Osteoblast (primary cell): ENCODE results near the gene ARMC7. TPM values are rescaled to one million over a fixed set of nuclear protein-coding genes. Genes with fewer than 3 reads are reported as not detected.
"Not testable (repeated sequence)": the region's sequence is repeated elsewhere in the genome, so short reads cannot be mapped to it uniquely, and the experiment has no call there.

Experiments used
- DNase-seq: peaks from one replicate; pipeline ENCODE4 v3.0.0; 2011; ENCODE audit warnings: low spot score, mixed read lengths; ENCODE audit not compliant: insufficient read length; ENCODE audit errors: missing footprints
- H2AFZ ChIP-seq: 2 replicates; pipeline ENCODE4 v1.6.0; 2011; ENCODE audit warnings: mild to moderate bottlenecking, low read length
- H3K27ac ChIP-seq: 2 replicates; pipeline ENCODE4 v1.5.1; 2011; ENCODE audit warnings: mild to moderate bottlenecking, low read depth, low read length, moderate library complexity
- H3K27me3 ChIP-seq: 2 replicates; pipeline ENCODE4 v1.6.0; 2012; ENCODE audit warnings: mild to moderate bottlenecking, control low read depth, inconsistent platforms, low read length, moderate library complexity; ENCODE audit not compliant: insufficient read depth
- H3K36me3 ChIP-seq: 2 replicates; pipeline ENCODE4 v1.5.1; 2011; ENCODE audit warnings: mild to moderate bottlenecking, low read length, control low read depth, moderate library complexity; ENCODE audit not compliant: insufficient read depth
- H3K4me1 ChIP-seq: 2 replicates; pipeline ENCODE4 v1.5.1; 2011; ENCODE audit warnings: mild to moderate bottlenecking, low read length, control low read depth, moderate library complexity; ENCODE audit not compliant: insufficient read depth
- H3K4me2 ChIP-seq: 2 replicates; pipeline ENCODE4 v1.6.0; 2011; ENCODE audit warnings: mild to moderate bottlenecking, low read length; ENCODE audit not compliant: insufficient read depth
- H3K4me3 ChIP-seq: fragments of 200-600 bp; sonication (generic); 3 replicates; pipeline ENCODE4 v1.5.1; 2012; ENCODE audit warnings: mild to moderate bottlenecking, low read length, inconsistent platforms; ENCODE audit not compliant: insufficient read depth
- H3K79me2 ChIP-seq: 2 replicates; pipeline ENCODE4 v1.6.0; 2012; ENCODE audit warnings: mild to moderate bottlenecking, low read length, control low read depth, inconsistent platforms; ENCODE audit not compliant: insufficient read depth
- H3K9me3 ChIP-seq: 2 replicates; pipeline ENCODE4 v1.5.1; 2011; ENCODE audit warnings: low read depth, low read length, control low read depth
- H4K20me1 ChIP-seq: 2 replicates; pipeline ENCODE4 v1.6.0; 2012; ENCODE audit warnings: mild to moderate bottlenecking, low read length, control low read depth; ENCODE audit not compliant: insufficient read depth
- CTCF ChIP-seq: IDR thresholded peaks from 2 replicates; pipeline ENCODE4 v1.5.1; 2011; ENCODE audit warnings: mild to moderate bottlenecking, low read depth, low read length, moderate library complexity; ENCODE audit errors: extremely low read depth
- total RNA-seq: library from RNA; depleted of rRNA; stranded (reverse); fragments of >200 nt; gene quantifications from 2 replicates; pipeline ENCODE4 v1.2.3, GENCODE V29; 2012

ARMC7 gene
- total RNA-seq, 1 donor, result 3.3 TPM

GRCh38 chr17:75069783-75070182 is 40.0 kb upstream of the ARMC7 start:
- Histone ChIP-seq H3K4me2 (no peak overlapping the region), H3K36me3 (peaks cover 3% of the 10 kb centered on the region), H3K27ac (no peak overlapping the region), H3K4me3 (no peak overlapping the region), H3K9me3 (no peaks in the 10 kb centered on the region), H3K79me2 (no peaks in the 10 kb centered on the region), H4K20me1 (no peaks in the 10 kb centered on the region), H2AFZ (no peak overlapping the region), H3K4me1 (peaks cover 3% of the 10 kb centered on the region), H3K27me3 (no peaks in the 10 kb centered on the region)
- peak; percentile 91 for DNase-seq
- TF ChIP-seq CTCF, result peak; percentile 52

GRCh38 chr17:75071478-75072271 is 38.1 kb upstream of the ARMC7 start:
- not testable (repeated sequence) for H4K20me1 ChIP-seq, H3K27ac ChIP-seq, H3K9me3 ChIP-seq, H3K4me1 ChIP-seq, H3K4me2 ChIP-seq, H2AFZ ChIP-seq, H3K4me3 ChIP-seq, H3K27me3 ChIP-seq, H3K79me2 ChIP-seq, H3K36me3 ChIP-seq
- DNase-seq, result peak; percentile 61

GRCh38 chr17:75072909-75073308 is 36.9 kb upstream of the ARMC7 start:
- H3K79me2 ChIP-seq, H2AFZ ChIP-seq, H3K4me1 ChIP-seq, H3K36me3 ChIP-seq, H3K27me3 ChIP-seq, H4K20me1 ChIP-seq, H3K27ac ChIP-seq, H3K4me2 ChIP-seq, H3K9me3 ChIP-seq, H3K4me3 ChIP-seq, DNase-seq: not testable (repeated sequence)

- Histone ChIP-seq H3K79me2 (no peaks in the 10 kb centered on the region), H3K27me3 (no peaks in the 10 kb centered on the region), H3K4me1 (peaks cover 14% of the 10 kb centered on the region), H3K27ac (no peak overlapping the region), H3K36me3 (no peaks in the 10 kb centered on the region), H3K9me3 (no peaks in the 10 kb centered on the region), H2AFZ (no peak overlapping the region), H3K4me2 (no peak overlapping the region), H4K20me1 (no peaks in the 10 kb centered on the region), H3K4me3 (no peak overlapping the region)
- peak; percentile 25 for DNase-seq
- no peak for TF ChIP-seq CTCF
Observed at GRCh38 chr17:75073618-75074047, 36.1 kb upstream of the ARMC7 start.

GRCh38 chr17:75074532-75074931 is 35.2 kb upstream of the ARMC7 start:
- Histone ChIP-seq H3K4me3 (no peak overlapping the region), H3K36me3 (no peaks in the 10 kb centered on the region), H4K20me1 (no peaks in the 10 kb centered on the region), H3K4me2 (no peak overlapping the region), H3K4me1 (peaks cover 23% of the 10 kb centered on the region), H2AFZ (no peak overlapping the region), H3K27ac (no peak overlapping the region), H3K27me3 (no peaks in the 10 kb centered on the region), H3K9me3 (no peaks in the 10 kb centered on the region), H3K79me2 (no peaks in the 10 kb centered on the region)
- peak; percentile 39 for DNase-seq
- no peak for TF ChIP-seq CTCF
